Skeletal muscle satellite cell (primary cell): ENCODE measurements around the gene GMDS.

Source experiments
- H3K27me3 ChIP-seq: 2 replicates; pipeline ENCODE4 v1.7.0; 2013; ENCODE audit warnings: low read length; ENCODE audit not compliant: control insufficient read depth, insufficient read depth
- H3K36me3 ChIP-seq: 2 replicates; pipeline ENCODE4 v1.7.0; 2013; ENCODE audit warnings: mild to moderate bottlenecking, control low read depth, low read length; ENCODE audit not compliant: insufficient read depth
- H3K4me1 ChIP-seq: 2 replicates; pipeline ENCODE4 v1.7.0; 2013; ENCODE audit warnings: low read length; ENCODE audit not compliant: control insufficient read depth, insufficient read depth
- H3K4me2 ChIP-seq: 2 replicates; pipeline ENCODE4 v1.7.0; 2013; ENCODE audit warnings: mild to moderate bottlenecking, low read length
- H3K4me3 ChIP-seq: 2 replicates; pipeline ENCODE4 v1.7.0; 2013; ENCODE audit warnings: low read length
- H3K9ac ChIP-seq: 2 replicates; pipeline ENCODE4 v1.7.0; 2013; ENCODE audit warnings: mild to moderate bottlenecking, low read depth, low read length, moderate library complexity
- H3K9me3 ChIP-seq: replicated peaks from 2 replicates; pipeline ENCODE4 v1.7.0; 2013; ENCODE audit warnings: mild to moderate bottlenecking, control low read depth, low read length

GMDS gene

GRCh38 chr6:1633366-1634021 lies 611.9 kb downstream of the GMDS start:
- no peak overlapping the region for H3K4me3 ChIP-seq
- H3K9ac ChIP-seq, result no peak overlapping the region
- H3K27me3 ChIP-seq, result no peaks in the 10 kb centered on the region
- H3K4me2 ChIP-seq, result no peak overlapping the region
- H3K4me1 ChIP-seq, result no peaks in the 10 kb centered on the region
- H3K9me3 ChIP-seq, result no peaks in the 10 kb centered on the region
- no peaks in the 10 kb centered on the region for H3K36me3 ChIP-seq

- Histone ChIP-seq H3K4me1 (no peaks in the 10 kb centered on the region), H3K9ac (no peak overlapping the region), H3K36me3 (no peaks in the 10 kb centered on the region), H3K4me3 (no peak overlapping the region), H3K27me3 (peaks cover 6% of the 10 kb centered on the region), H3K4me2 (no peak overlapping the region), H3K9me3 (no peaks in the 10 kb centered on the region)
These were observed 614.2 kb downstream of the GMDS start for GRCh38 chr6:1631251-1631650.

GRCh38 chr6:1630771-1631217 lies 614.6 kb downstream of the GMDS start:
- Histone ChIP-seq H3K27me3 (peaks cover 9% of the 10 kb centered on the region), H3K4me1 (no peaks in the 10 kb centered on the region), H3K9ac (no peak overlapping the region), H3K4me3 (no peak overlapping the region), H3K4me2 (no peak overlapping the region), H3K9me3 (no peaks in the 10 kb centered on the region), H3K36me3 (no peaks in the 10 kb centered on the region)

GRCh38 chr6:1630212-1630770 lies 615.1 kb downstream of the GMDS start:
- no peak overlapping the region for H3K4me3 ChIP-seq
- no peaks in the 10 kb centered on the region for H3K36me3 ChIP-seq
- no peak overlapping the region for H3K9ac ChIP-seq
- peaks cover 14% of the 10 kb centered on the region for H3K27me3 ChIP-seq
- H3K4me1 ChIP-seq, result peaks cover under 1% of the 10 kb centered on the region
- no peaks in the 10 kb centered on the region for H3K9me3 ChIP-seq
- H3K4me2 ChIP-seq, result no peak overlapping the region

GRCh38 chr6:1629316-1629715 lies 616.1 kb downstream of the GMDS start:
- Histone ChIP-seq H3K9ac (no peak overlapping the region), H3K9me3 (no peaks in the 10 kb centered on the region), H3K4me2 (no peak overlapping the region), H3K4me3 (no peak overlapping the region), H3K36me3 (no peaks in the 10 kb centered on the region), H3K27me3 (peaks cover 19% of the 10 kb centered on the region), H3K4me1 (peaks cover 4% of the 10 kb centered on the region)

GRCh38 chr6:1627827-1628560 lies 617.4 kb downstream of the GMDS start:
- H3K4me2 ChIP-seq, result no peak overlapping the region
- H3K36me3 ChIP-seq, result no peaks in the 10 kb centered on the region
- no peak overlapping the region for H3K4me3 ChIP-seq
- H3K9me3 ChIP-seq, result no peaks in the 10 kb centered on the region
- H3K27me3 ChIP-seq, result peaks cover 19% of the 10 kb centered on the region
- peaks cover 4% of the 10 kb centered on the region for H3K4me1 ChIP-seq
- no peak overlapping the region for H3K9ac ChIP-seq

- peaks cover 4% of the 10 kb centered on the region for H3K4me1 ChIP-seq
- H3K4me3 ChIP-seq, result no peak overlapping the region
- H3K9me3 ChIP-seq, result no peaks in the 10 kb centered on the region
- H3K9ac ChIP-seq, result no peak overlapping the region
- no peak overlapping the region for H3K4me2 ChIP-seq
- H3K27me3 ChIP-seq, result peaks cover 19% of the 10 kb centered on the region
- no peaks in the 10 kb centered on the region for H3K36me3 ChIP-seq
These were observed 618.9 kb downstream of the GMDS start for GRCh38 chr6:1626481-1626880.

- Histone ChIP-seq H3K9ac (no peak overlapping the region), H3K4me3 (no peak overlapping the region), H3K4me2 (no peak overlapping the region), H3K4me1 (peaks cover 4% of the 10 kb centered on the region), H3K27me3 (peaks cover 19% of the 10 kb centered on the region), H3K9me3 (no peaks in the 10 kb centered on the region), H3K36me3 (no peaks in the 10 kb centered on the region)
These were observed 619.5 kb downstream of the GMDS start for GRCh38 chr6:1625794-1626435.

GRCh38 chr6:1624851-1625781 lies 620.3 kb downstream of the GMDS start:
- Histone ChIP-seq H3K9ac (peak overlapping the region; percentile 76), H3K27me3 (peaks cover 21% of the 10 kb centered on the region)

GRCh38 chr6:1624058-1624850 lies 621.2 kb downstream of the GMDS start:
- Histone ChIP-seq H3K36me3 (no peaks in the 10 kb centered on the region), H3K4me1 (peaks cover 10% of the 10 kb centered on the region), H3K9ac (peak overlapping the region; percentile 76), H3K4me3 (peak overlapping the region; percentile 91), H3K9me3 (no peaks in the 10 kb centered on the region), H3K27me3 (peaks cover 26% of the 10 kb centered on the region), H3K4me2 (peak overlapping the region; percentile 100)

More at GRCh38 chr6:1624851-1625781, 620.3 kb downstream of the GMDS start:
- Histone ChIP-seq H3K4me2 (peak overlapping the region; percentile 100), H3K4me3 (peak overlapping the region; percentile 91), H3K36me3 (no peaks in the 10 kb centered on the region), H3K4me1 (peaks cover 4% of the 10 kb centered on the region), H3K9me3 (no peaks in the 10 kb centered on the region)
